ENCODE results near the gene CGN.

CGN gene

GRCh38 chr1:151526735-151527525, 15.7 kb downstream of the CGN start:
- no peak overlapping the region for H3K4me3 ChIP-seq (ENCODE audit: low read length)
- H3K9me3 ChIP-seq (ENCODE audit: control insufficient read depth, low read depth, low read length), result no peaks in the 10 kb centered on the region
- peaks cover 7% of the 10 kb centered on the region for H3K4me1 ChIP-seq (ENCODE audit: control insufficient read depth, low read depth, low read length)
- no peaks in the 10 kb centered on the region for H3K27me3 ChIP-seq (ENCODE audit: control insufficient read depth, insufficient read depth, low read length)
- H3K36me3 ChIP-seq (ENCODE audit: control insufficient read depth, low read depth, low read length), result peaks cover 58% of the 10 kb centered on the region
- H3K27ac ChIP-seq (ENCODE audit: low read length), result no peak overlapping the region
- no peak overlapping the region for H3K9ac ChIP-seq (ENCODE audit: low read length)

GRCh38 chr1:151529211-151529702, 18.1 kb downstream of the CGN start:
- H3K27me3 ChIP-seq (ENCODE audit: control insufficient read depth, insufficient read depth, low read length), result no peaks in the 10 kb centered on the region
- H3K27ac ChIP-seq (ENCODE audit: low read length), result no peak overlapping the region
- H3K9ac ChIP-seq (ENCODE audit: low read length), result no peak overlapping the region
- H3K4me1 ChIP-seq (ENCODE audit: control insufficient read depth, low read depth, low read length), result peaks cover 7% of the 10 kb centered on the region
- H3K9me3 ChIP-seq (ENCODE audit: control insufficient read depth, low read depth, low read length), result no peaks in the 10 kb centered on the region
- H3K36me3 ChIP-seq (ENCODE audit: control insufficient read depth, low read depth, low read length), result peaks cover 55% of the 10 kb centered on the region
- no peak overlapping the region for H3K4me3 ChIP-seq (ENCODE audit: low read length)

GRCh38 chr1:151529781-151530180, 18.6 kb downstream of the CGN start:
- no peak overlapping the region for H3K9ac ChIP-seq (ENCODE audit: low read length)
- H3K36me3 ChIP-seq (ENCODE audit: control insufficient read depth, low read depth, low read length), result peaks cover 55% of the 10 kb centered on the region
- H3K4me1 ChIP-seq (ENCODE audit: control insufficient read depth, low read depth, low read length), result peaks cover 7% of the 10 kb centered on the region
- H3K27ac ChIP-seq (ENCODE audit: low read length), result no peak overlapping the region
- H3K27me3 ChIP-seq (ENCODE audit: control insufficient read depth, insufficient read depth, low read length), result no peaks in the 10 kb centered on the region
- no peak overlapping the region for H3K4me3 ChIP-seq (ENCODE audit: low read length)
- H3K9me3 ChIP-seq (ENCODE audit: control insufficient read depth, low read depth, low read length), result no peaks in the 10 kb centered on the region

DNA sequence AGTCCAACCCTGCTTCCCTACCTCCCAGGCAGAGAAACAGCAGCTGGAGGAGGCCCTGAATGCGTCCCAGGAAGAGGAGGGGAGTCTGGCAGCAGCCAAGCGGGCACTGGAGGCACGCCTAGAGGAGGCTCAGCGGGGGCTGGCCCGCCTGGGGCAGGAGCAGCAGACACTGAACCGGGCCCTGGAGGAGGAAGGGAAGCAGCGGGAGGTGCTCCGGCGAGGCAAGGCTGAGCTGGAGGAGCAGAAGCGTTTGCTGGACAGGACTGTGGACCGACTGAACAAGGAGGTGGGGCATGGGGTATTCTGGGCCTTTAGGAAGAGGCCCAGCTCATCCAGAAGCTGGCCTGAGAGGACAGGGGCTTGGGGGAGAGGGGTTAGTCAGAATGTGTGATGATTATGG, 19.3 kb downstream of the CGN start:
- Histone ChIP-seq H3K4me1 (ENCODE audit: control insufficient read depth, low read depth, low read length) (peaks cover 7% of the 10 kb centered on the region), H3K27ac (ENCODE audit: low read length) (no peak overlapping the region), H3K27me3 (ENCODE audit: control insufficient read depth, insufficient read depth, low read length) (no peaks in the 10 kb centered on the region), H3K4me3 (ENCODE audit: low read length) (no peak overlapping the region), H3K36me3 (ENCODE audit: control insufficient read depth, low read depth, low read length) (peaks cover 59% of the 10 kb centered on the region), H3K9ac (ENCODE audit: low read length) (no peak overlapping the region), H3K9me3 (ENCODE audit: control insufficient read depth, low read depth, low read length) (no peaks in the 10 kb centered on the region)

- no peak overlapping the region for H3K9ac ChIP-seq (ENCODE audit: low read length)
These were observed 22.7 kb downstream of the CGN start for GRCh38 chr1:151533870-151534269.

DNA sequence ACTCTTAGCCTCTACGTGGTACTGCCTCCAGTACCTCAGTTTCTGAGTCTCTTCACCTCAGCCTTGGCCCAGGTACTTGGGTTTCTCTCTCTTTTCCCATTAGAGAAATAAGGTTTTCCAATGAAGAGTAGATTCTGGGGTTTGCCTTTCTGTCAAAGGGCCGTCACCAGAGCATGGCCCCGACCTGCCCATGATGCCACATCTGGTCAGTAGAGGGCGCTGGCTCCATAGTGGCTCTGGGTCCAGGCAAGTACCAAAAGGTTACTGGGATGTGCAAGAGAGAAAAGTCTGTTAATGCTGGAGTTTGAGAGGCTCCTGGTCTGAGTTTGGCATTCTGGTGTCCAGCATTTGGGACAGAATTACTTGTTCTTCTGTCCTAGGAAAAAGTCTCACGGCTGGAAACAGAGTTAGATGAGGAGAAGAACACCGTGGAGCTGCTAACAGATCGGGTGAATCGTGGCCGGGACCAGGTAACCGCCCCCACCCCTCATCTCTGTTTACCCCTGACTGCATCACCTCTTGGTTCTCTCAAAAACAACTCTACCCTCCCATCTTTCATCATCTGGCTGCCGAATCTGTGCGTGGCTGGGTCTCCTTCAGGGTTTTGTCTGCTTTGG, 23.6 kb downstream of the CGN start:
- peaks cover 7% of the 10 kb centered on the region for H3K4me1 ChIP-seq (ENCODE audit: control insufficient read depth, low read depth, low read length)
- no peak overlapping the region for H3K9ac ChIP-seq (ENCODE audit: low read length)
- H3K27ac ChIP-seq (ENCODE audit: low read length), result no peak overlapping the region
- no peaks in the 10 kb centered on the region for H3K9me3 ChIP-seq (ENCODE audit: control insufficient read depth, low read depth, low read length)
- H3K27me3 ChIP-seq (ENCODE audit: control insufficient read depth, insufficient read depth, low read length), result no peaks in the 10 kb centered on the region
- H3K4me3 ChIP-seq (ENCODE audit: low read length), result no peak overlapping the region
- peaks cover 61% of the 10 kb centered on the region for H3K36me3 ChIP-seq (ENCODE audit: control insufficient read depth, low read depth, low read length)

More at GRCh38 chr1:151533870-151534269, 22.7 kb downstream of the CGN start:
- no peaks in the 10 kb centered on the region for H3K4me1 ChIP-seq (ENCODE audit: control insufficient read depth, low read depth, low read length)
- no peak overlapping the region for H3K4me3 ChIP-seq (ENCODE audit: low read length)
- peaks cover 70% of the 10 kb centered on the region for H3K36me3 ChIP-seq (ENCODE audit: control insufficient read depth, low read depth, low read length)
- H3K9me3 ChIP-seq (ENCODE audit: control insufficient read depth, low read depth, low read length), result no peaks in the 10 kb centered on the region
- H3K27ac ChIP-seq (ENCODE audit: low read length), result no peak overlapping the region
- no peaks in the 10 kb centered on the region for H3K27me3 ChIP-seq (ENCODE audit: control insufficient read depth, insufficient read depth, low read length)

DNA sequence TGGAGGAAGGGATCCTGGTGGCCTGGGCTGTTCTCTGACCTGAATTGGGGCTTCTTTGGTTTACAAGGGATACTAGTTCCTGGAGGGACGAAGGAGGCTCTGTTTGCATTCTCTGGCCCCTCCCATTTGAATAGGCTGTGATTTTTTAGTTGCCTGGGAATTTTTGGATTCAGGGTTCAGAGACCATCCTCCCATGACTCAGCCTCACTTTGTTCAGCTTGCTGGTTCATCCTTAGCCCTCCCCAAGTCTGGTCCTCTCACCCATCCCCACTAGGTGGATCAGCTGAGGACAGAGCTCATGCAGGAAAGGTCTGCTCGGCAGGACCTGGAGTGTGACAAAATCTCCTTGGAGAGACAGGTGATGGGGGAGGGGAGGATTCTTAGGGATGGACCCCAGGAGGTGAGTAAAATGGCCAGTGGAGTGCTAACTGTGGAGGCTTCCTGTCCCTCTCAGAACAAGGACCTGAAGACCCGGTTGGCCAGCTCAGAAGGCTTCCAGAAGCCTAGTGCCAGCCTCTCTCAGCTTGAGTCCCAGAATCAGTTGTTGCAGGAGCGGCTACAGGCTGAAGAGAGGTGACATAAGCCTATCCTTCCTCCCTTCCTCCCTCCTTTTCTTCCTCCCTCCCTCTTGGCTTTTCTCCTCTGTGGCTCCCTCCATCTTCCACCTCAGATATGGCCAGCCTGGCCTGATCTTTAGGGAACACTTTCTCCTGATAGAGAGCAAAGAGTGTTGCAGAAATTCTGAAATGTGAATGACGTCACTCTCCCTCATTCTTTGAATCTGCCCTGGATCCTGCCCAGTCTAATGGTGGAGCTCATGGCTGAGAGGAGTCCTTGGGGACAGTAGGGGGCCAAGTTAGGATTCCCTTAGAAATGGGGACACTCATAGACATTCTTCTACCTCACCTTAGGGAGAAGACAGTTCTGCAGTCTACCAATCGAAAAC, 24.4 kb downstream of the CGN start:
- Histone ChIP-seq H3K9me3 (ENCODE audit: control insufficient read depth, low read depth, low read length) (no peaks in the 10 kb centered on the region), H3K27ac (ENCODE audit: low read length) (no peak overlapping the region), H3K27me3 (ENCODE audit: control insufficient read depth, insufficient read depth, low read length) (no peaks in the 10 kb centered on the region), H3K4me1 (ENCODE audit: control insufficient read depth, low read depth, low read length) (peaks cover 8% of the 10 kb centered on the region), H3K9ac (ENCODE audit: low read length) (no peak overlapping the region), H3K36me3 (ENCODE audit: control insufficient read depth, low read depth, low read length) (peaks cover 53% of the 10 kb centered on the region), H3K4me3 (ENCODE audit: low read length) (no peak overlapping the region)

GRCh38 chr1:151536499-151536898, 25.3 kb downstream of the CGN start:
- Histone ChIP-seq H3K9ac (ENCODE audit: low read length) (no peak overlapping the region), H3K9me3 (ENCODE audit: control insufficient read depth, low read depth, low read length) (no peaks in the 10 kb centered on the region), H3K27me3 (ENCODE audit: control insufficient read depth, insufficient read depth, low read length) (peaks cover 3% of the 10 kb centered on the region), H3K4me3 (ENCODE audit: low read length) (no peak overlapping the region), H3K36me3 (ENCODE audit: control insufficient read depth, low read depth, low read length) (peaks cover 47% of the 10 kb centered on the region), H3K4me1 (ENCODE audit: control insufficient read depth, low read depth, low read length) (peaks cover 9% of the 10 kb centered on the region), H3K27ac (ENCODE audit: low read length) (no peak overlapping the region)

- H3K36me3 ChIP-seq (ENCODE audit: control insufficient read depth, low read depth, low read length), result peaks cover 41% of the 10 kb centered on the region
- H3K9me3 ChIP-seq (ENCODE audit: control insufficient read depth, low read depth, low read length), result no peaks in the 10 kb centered on the region
- H3K4me3 ChIP-seq (ENCODE audit: low read length), result no peak overlapping the region
- H3K27me3 ChIP-seq (ENCODE audit: control insufficient read depth, insufficient read depth, low read length), result peaks cover 9% of the 10 kb centered on the region
- no peak overlapping the region for H3K27ac ChIP-seq (ENCODE audit: low read length)
- no peak overlapping the region for H3K9ac ChIP-seq (ENCODE audit: low read length)
- peaks cover 12% of the 10 kb centered on the region for H3K4me1 ChIP-seq (ENCODE audit: control insufficient read depth, low read depth, low read length)
These were observed 25.9 kb downstream of the CGN start for GRCh38 chr1:151537112-151537511.

- peaks cover 10% of the 10 kb centered on the region for H3K27me3 ChIP-seq (ENCODE audit: control insufficient read depth, insufficient read depth, low read length)
- peaks cover 31% of the 10 kb centered on the region for H3K36me3 ChIP-seq (ENCODE audit: control insufficient read depth, low read depth, low read length)
- H3K4me1 ChIP-seq (ENCODE audit: control insufficient read depth, low read depth, low read length), result peaks cover 12% of the 10 kb centered on the region
- H3K27ac ChIP-seq (ENCODE audit: low read length), result peak overlapping the region; percentile 81
- peak overlapping the region; percentile 72 for H3K9ac ChIP-seq (ENCODE audit: low read length)
- H3K9me3 ChIP-seq (ENCODE audit: control insufficient read depth, low read depth, low read length), result no peaks in the 10 kb centered on the region
- peak overlapping the region; percentile 98 for H3K4me3 ChIP-seq (ENCODE audit: low read length)
These were observed 28.3 kb downstream of the CGN start for GRCh38 chr1:151539321-151540020.

All from iPS-18a (cell line).